ENCODE results near the gene PSAT1. TPM values are rescaled to one million over a fixed set of nuclear protein-coding genes. Genes with fewer than 3 reads are reported as not detected.

The PSAT1 gene
- total RNA-seq, 1 experiment from 2014 or later, result 71.8 TPM

DNA sequence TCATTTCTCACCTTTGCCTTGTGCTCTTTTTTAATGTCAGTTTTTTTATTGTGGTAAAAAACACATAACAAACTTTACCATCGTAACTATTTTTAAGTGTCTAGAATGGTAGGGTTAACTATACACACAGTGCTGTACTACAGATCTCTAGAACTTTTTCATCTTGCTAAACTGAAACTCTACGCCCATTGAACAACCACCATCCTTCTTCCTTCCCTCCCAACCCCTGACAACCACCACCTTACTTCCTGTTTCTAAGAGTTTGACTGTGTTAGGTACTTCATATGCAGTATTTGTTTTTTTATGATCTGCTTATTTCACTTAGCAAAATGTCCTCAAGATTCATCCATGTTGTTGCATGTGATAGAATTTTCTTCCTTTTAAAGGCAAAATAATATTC lies 54.9 kb downstream of the PSAT1 start:
- POLR2A ChIA-PET, result no interaction called here
- H3K36me3 ChIP-seq (ENCODE audit: control insufficient read depth, insufficient read depth, low read length), result no peaks in the 10 kb centered on the region
- intact Hi-C loops (cut with micrococcal nuclease; ENCODE audit: unreplicated experiment), result no loop called here
- no peak overlapping the region for H3K4me3 ChIP-seq (ENCODE audit: low read depth in 2 of 2, low read length in 2 of 2)
- DNase-seq (ENCODE audit: low read depth, low spot score) (no peak), ATAC-seq (no peak)
- no peaks in the 10 kb centered on the region for H3K27me3 ChIP-seq (ENCODE audit: control insufficient read depth, insufficient read depth, low read length)
- in situ Hi-C loops (cut with HindIII; ENCODE audit: low pct_unique_long_range_greater_than_20kb, low sequenced_read_pairs), result no loop called here
- CTCF ChIA-PET, result no interaction called here
- H3K4me1 ChIP-seq (ENCODE audit: control insufficient read depth, insufficient read depth, low read length), result no peaks in the 10 kb centered on the region
- H3K27ac ChIP-seq (ENCODE audit: low read length), result no peak overlapping the region
- no peak for TF ChIP-seq TCF7L2 (IDR thresholded peaks at IDR 0.05; ENCODE audit: low read depth, low read length)
- no peak for TF ChIP-seq POLR2AphosphoS5 (IDR thresholded peaks at IDR 0.05; ENCODE audit: low read depth, low read length)
- no TSS peak for BruUV-seq (replicated peaks)
- H3K9me3 ChIP-seq (ENCODE audit: control insufficient read depth, insufficient read depth, low read depth, low read length), result no peaks in the 10 kb centered on the region

DNA sequence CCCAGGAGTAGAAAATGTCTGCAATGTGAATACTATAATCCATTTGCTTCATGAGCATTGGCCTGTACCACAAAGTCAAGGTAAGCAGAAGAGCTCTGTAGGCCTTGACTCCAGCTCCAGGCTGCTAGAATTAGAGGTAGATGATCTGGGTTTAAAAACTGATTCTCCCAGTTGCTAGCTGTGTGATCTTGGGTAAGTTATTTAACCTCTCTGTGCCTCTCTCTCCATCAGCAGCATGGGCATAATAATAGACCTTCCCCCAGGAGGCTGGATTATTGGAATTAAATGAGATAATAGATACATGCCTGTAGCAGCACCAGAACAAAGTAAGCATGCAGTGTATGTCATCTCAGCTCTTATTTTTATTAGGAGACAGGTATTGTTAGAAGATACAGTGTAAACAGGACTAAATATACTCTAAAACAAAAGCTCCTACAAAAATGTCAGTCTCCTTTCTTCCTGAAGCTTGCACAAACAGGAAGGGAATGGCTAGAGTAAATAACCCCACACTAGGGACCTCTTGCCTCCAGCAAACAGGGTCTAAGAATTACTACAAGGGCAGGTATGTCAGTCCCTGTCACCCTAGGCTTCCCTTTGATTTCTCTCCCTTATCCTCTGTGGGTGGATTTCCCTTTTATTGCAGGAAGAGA lies 57.5 kb downstream of the PSAT1 start:
- in situ Hi-C loops (cut with HindIII; ENCODE audit: low pct_unique_long_range_greater_than_20kb, low sequenced_read_pairs), result no loop called here

More for the DNA sequence above, 57.5 kb downstream of the PSAT1 start:
- TF ChIP-seq, protein P1, sequence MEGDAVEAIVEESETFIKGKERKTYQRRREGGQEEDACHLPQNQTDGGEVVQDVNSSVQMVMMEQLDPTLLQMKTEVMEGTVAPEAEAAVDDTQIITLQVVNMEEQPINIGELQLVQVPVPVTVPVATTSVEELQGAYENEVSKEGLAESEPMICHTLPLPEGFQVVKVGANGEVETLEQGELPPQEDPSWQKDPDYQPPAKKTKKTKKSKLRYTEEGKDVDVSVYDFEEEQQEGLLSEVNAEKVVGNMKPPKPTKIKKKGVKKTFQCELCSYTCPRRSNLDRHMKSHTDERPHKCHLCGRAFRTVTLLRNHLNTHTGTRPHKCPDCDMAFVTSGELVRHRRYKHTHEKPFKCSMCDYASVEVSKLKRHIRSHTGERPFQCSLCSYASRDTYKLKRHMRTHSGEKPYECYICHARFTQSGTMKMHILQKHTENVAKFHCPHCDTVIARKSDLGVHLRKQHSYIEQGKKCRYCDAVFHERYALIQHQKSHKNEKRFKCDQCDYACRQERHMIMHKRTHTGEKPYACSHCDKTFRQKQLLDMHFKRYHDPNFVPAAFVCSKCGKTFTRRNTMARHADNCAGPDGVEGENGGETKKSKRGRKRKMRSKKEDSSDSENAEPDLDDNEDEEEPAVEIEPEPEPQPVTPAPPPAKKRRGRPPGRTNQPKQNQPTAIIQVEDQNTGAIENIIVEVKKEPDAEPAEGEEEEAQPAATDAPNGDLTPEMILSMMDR (IDR thresholded peaks at IDR 0.05), result no peak
- TF ChIP-seq SIN3A (IDR thresholded peaks at IDR 0.05; ENCODE audit: borderline replicate concordance, insufficient read depth, low read depth, low read length), result no peak
- no peak for TF ChIP-seq POLR2AphosphoS5 (IDR thresholded peaks at IDR 0.05; ENCODE audit: low read depth, low read length)
- TF ChIP-seq, protein P2, sequence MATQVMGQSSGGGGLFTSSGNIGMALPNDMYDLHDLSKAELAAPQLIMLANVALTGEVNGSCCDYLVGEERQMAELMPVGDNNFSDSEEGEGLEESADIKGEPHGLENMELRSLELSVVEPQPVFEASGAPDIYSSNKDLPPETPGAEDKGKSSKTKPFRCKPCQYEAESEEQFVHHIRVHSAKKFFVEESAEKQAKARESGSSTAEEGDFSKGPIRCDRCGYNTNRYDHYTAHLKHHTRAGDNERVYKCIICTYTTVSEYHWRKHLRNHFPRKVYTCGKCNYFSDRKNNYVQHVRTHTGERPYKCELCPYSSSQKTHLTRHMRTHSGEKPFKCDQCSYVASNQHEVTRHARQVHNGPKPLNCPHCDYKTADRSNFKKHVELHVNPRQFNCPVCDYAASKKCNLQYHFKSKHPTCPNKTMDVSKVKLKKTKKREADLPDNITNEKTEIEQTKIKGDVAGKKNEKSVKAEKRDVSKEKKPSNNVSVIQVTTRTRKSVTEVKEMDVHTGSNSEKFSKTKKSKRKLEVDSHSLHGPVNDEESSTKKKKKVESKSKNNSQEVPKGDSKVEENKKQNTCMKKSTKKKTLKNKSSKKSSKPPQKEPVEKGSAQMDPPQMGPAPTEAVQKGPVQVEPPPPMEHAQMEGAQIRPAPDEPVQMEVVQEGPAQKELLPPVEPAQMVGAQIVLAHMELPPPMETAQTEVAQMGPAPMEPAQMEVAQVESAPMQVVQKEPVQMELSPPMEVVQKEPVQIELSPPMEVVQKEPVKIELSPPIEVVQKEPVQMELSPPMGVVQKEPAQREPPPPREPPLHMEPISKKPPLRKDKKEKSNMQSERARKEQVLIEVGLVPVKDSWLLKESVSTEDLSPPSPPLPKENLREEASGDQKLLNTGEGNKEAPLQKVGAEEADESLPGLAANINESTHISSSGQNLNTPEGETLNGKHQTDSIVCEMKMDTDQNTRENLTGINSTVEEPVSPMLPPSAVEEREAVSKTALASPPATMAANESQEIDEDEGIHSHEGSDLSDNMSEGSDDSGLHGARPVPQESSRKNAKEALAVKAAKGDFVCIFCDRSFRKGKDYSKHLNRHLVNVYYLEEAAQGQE (IDR thresholded peaks at IDR 0.05; ENCODE audit: insufficient read depth in 1 of 2, low read depth in 2 of 2, low read length in 1 of 2), result no peak
- TF ChIP-seq TCF7L2 (IDR thresholded peaks at IDR 0.05; ENCODE audit: low read depth, low read length), result no peak
- no peaks in the 10 kb centered on the region for H3K9me3 ChIP-seq (ENCODE audit: control insufficient read depth, insufficient read depth, low read depth, low read length)
- ChIA-PET POLR2A (no interaction called here), CTCF (no interaction called here)
- H3K36me3 ChIP-seq (ENCODE audit: control insufficient read depth, insufficient read depth, low read length), result no peaks in the 10 kb centered on the region
- intact Hi-C loops (cut with micrococcal nuclease; ENCODE audit: unreplicated experiment), result no loop called here
- no peak overlapping the region for H3K4me3 ChIP-seq (ENCODE audit: low read depth in 2 of 2, low read length in 2 of 2)
- DNase-seq (ENCODE audit: low read depth, low spot score), result no peak
- no peak for ATAC-seq
- H3K27ac ChIP-seq (ENCODE audit: low read length), result no peak overlapping the region
- H3K27me3 ChIP-seq (ENCODE audit: control insufficient read depth, insufficient read depth, low read length), result no peaks in the 10 kb centered on the region
- BruUV-seq (replicated peaks), result no TSS peak
- no peaks in the 10 kb centered on the region for H3K4me1 ChIP-seq (ENCODE audit: control insufficient read depth, insufficient read depth, low read length)
